Stimulated activated naive CD8-positive, alpha-beta T cell treated with anti-CD3 and anti-CD28 coated beads, Interleukin-15, amount 100 ng/mL, for 72 hours (primary cell): ENCODE data around the gene PRR12.

ENCODE experiments used
- ATAC-seq: fragments of 150-1000 bp; cut with Tn5 transposase; 2 replicates; pipeline ENCODE4 v1.10.0; 2021; ENCODE audit warnings: mild to moderate bottlenecking, moderate library complexity
- DNase-seq, 2 donors: peaks; one replicate each; pipeline ENCODE4 v3.0.0; 2021 to 2022
- H3K27ac Mint-ChIP-seq, 2 donors: one replicate each; pipeline ENCODE4 v1.8.0; 2022; ENCODE audit warnings: mild to moderate bottlenecking in 2 of 2, mixed read lengths in 2 of 2, moderate library complexity in 2 of 2
- H3K27me3 Mint-ChIP-seq: one replicate; pipeline ENCODE4 v1.8.0; 2022; ENCODE audit warnings: mixed read lengths
- H3K4me1 Mint-ChIP-seq: one replicate; pipeline ENCODE4 v1.8.0; 2022; ENCODE audit warnings: mild to moderate bottlenecking, mixed read lengths
- H3K4me3 Mint-ChIP-seq, 2 donors: one replicate each; pipeline ENCODE4 v1.8.0; 2022; ENCODE audit warnings: mild to moderate bottlenecking in 2 of 2, mixed read lengths in 2 of 2, moderate library complexity in 1 of 2
- H3K9me3 Mint-ChIP-seq, 2 donors: one replicate each; pipeline ENCODE4 v1.8.0; 2022; ENCODE audit warnings: mixed read lengths in 2 of 2

The PRR12 gene

DNA sequence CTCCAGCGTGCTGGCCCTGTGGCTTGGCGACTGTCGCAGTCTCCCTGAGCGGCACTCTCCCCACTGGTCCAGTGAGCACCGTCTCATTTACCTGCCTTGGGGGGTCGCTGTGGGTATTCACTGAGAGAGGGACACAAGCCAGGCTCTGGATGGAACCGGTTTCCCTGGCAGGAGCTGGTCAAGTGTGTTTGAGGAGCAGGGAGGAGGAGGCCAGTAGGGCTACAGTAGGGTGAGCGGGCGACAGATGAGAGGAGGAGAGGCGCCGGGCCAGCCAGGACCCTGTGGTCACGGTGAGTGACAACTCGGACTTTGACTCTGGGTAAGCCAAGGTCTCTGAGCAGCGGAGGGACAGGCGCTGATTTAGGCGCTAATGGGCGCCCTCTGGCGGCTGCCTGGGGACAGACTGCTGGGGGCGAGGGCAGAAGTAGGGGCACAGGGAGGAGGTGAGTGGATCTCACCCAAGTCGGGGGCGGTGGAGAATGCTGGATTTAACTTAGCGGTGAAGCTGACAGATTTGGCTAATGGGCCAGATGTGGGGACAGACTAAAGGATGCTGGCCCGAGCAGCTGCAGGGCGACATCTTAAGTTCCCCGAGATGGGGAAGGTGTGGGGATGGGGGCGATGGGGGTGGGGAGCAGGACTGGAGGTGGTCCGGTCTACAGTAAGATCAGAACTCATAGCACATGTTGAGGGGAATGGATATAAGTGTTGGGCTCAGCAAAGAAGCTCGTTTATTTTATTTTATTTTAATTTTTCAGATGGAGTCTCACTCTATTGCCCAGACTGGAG, 81.3 kb downstream of the PRR12 start:
- Mint-ChIP-seq H3K4me3 (peak overlapping the region in 1 of 2 donors; percentile 1), H3K9me3 (no peaks in the 10 kb centered on the region), H3K27ac (peak overlapping the region in 1 of 2 donors; percentile 16), H3K4me1 (peaks cover 21% of the 10 kb centered on the region), H3K27me3 (no peaks in the 10 kb centered on the region)
- ATAC-seq (peak; percentile 18), DNase-seq (peak; percentile 77 to 79)
